ENCODE measurements around the gene SSTR3.
"Not testable (repeated sequence)": the region's sequence is repeated elsewhere in the genome, so short reads cannot be mapped to it uniquely, and the experiment has no call there.

Gene SSTR3

DNA sequence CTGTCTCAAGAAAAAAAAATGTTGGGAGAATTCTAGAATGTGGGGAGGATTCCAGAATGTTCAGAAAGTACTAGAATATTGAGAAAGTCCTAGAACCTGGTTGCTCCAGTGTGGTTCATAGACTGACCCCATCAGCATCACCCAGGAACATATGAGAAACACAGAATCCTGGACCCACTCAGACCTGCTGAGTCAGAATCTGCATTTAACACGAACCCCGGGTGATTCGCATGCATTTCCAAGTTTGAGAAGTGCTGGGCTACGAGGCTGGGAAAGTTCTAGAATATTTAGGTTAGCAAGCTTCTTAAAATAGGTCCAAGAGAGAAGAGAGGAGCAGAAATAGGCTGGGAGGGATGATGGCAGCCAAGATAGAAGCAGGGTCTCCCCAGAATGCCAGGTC, 30.6 kb downstream of the SSTR3 start:
- no peak for DNase-seq (ENCODE audit: low spot score)

DNA sequence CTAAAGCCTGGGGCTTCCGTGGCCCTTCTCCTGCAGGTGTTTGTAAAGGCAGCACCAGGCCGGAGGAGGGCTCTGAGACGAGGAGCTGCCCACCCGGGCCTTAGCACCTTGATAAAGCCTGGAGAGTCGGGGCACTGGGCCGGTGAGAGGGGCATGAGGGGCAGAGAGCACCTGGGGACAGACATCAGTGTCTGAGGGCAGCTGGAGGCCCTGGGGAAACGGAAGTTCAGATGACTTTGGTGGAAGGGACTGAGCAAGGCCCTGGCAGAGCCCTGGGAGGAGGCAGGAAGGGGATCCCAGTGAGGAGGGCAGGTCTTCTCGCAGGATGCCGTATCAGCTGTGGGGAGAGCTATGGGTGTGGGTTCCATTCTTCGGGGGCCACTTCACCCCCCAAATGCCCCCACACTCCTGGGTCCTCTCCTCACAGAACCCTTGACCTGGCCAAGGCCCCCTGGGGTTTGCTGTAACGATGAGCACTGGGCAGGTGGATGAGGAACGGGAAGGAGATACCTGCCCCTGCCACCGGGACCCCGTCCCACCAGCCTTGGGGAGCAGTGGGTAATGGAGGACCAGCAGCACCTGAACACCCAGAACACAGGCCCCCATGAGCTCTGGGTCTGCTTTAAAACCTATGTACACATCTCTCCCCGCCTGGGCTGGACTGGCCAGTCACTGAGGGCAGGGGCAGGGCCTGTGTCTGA, 31.6 kb downstream of the SSTR3 start:
- no peak for DNase-seq (ENCODE audit: low spot score)

DNA sequence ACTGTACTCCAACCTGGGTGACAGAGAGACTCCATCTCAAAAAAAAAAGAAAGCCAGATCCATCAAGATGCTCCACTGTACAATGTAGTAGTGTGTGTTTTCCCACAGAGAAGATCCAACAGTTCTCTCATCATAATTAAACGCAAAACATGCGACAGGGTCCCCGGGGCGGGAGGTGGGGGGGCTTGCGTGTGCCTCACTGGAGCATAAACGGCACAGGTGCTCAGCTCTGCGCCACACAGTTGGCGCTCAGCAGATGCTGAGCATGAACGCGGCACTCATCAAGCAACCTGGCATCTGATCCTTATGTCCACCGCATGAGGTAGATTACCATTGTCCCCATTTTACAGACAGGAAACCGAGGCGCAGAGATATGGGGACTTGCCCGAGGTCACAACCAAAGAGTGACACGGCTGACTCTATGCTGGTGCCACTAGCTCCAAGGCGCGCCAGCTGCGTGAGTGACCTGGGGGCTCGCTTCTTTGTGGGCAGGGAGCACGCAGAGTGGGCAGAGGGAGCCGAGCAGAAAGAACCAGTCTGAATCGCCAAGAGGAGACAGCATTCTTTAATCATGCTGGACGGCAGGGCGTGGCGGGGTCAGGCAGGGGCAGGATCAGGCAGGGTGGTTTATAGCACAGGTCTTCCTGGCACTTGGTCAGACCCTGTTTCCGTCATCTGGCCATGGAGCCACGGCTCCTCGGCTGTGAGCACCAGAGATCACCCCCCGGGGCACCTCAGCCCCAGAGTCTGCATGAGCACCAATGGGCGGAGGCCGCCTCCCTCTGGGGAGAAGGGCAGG, 32.5 kb downstream of the SSTR3 start:
- DNase-seq (ENCODE audit: low spot score) = no peak

DNA sequence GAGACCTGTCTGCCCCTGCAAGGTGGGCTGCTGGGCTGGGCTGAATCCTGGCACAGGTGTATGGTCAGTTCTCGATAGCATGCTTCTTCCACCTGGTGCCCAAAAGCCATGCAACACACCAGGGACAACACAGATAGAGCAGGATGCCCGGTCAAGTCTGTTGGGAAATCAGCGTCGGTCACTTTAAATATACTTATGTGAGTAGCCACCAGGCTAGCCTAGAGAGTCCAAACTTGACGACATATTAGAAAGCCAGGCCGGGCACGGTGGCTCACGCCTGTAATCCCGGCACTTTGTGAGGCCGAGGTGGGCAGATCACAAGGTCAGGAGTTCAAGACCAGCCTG, 33.2 kb downstream of the SSTR3 start:
- DNase-seq (ENCODE audit: low spot score) = no peak

DNA sequence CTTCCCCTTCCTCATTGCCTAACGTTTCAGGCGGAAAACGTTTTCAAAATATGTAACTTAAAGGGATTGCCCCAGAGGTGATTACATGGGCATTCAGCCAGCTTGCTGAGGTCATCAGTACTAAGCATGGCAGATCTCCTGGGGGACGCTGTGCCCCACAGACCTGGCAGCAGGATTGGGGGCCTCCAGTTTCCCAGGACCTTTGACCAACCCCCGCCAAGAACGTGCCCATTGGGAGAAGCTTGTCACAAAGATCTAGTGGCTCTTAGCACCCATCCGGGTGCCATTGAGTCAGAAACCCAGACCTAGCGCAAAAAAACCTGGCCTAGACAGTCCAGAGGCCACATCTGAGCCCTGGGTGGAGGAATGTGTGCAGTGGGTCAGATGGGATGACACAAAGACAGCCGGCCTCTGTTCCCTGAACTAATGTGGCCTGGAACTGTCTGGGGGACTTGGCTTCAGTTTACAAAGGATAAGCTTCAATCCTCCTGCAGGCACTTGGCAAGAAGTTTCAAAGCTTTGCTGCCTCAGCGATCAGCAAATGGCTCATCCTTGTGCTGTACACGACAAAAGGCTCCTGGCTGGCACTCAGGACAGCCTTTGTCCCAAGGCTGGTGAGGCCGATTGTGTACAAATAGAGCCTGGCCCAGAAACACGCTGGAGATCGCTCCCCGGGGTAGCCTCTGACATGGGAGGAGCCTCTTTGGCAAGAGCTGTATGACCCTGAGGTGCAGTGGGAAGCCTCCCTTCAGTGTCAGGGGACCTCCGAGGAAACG, 33.7 kb downstream of the SSTR3 start:
- peak; percentile 41 for DNase-seq (ENCODE audit: low spot score)

DNA sequence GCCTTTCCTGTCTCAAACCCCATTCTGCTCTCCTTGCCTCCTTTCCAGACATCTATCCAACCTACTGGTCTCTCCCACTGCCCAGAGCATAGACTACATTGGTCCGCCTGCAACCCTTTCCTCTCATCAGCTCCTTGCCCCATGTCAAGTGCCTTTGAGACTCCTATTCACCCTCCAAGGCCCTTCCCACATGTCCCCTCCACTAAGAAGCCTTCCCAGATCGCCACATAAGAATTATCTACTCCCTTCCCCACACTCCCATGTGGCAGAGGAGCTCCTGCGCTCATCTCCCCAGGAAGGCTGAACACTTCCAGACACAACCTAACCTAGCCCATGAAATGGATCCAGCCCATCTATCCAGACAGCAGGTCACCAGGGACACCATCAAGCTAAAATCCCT, 34.5 kb downstream of the SSTR3 start:
- DNase-seq (ENCODE audit: low spot score) = no peak

DNA sequence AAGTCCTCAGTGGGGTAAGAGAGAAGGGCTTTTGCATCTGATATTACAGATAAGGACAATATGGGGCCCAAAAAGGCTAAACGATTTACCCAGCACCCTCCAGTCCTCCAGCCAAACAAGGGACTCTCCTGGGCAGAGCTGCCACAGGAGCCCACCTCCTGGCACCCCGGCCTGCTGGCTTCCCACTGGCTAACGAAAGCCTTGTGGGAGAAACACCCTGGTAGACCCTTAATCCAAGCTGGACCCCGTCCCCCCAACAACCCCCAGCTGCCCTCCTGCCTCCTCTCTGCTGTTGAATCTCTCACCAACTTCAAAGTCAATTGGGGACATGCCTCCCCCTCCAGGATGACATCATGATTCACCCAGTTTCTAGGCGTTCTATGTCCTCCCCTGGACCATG, 35.1 kb downstream of the SSTR3 start:
- DNase-seq (ENCODE audit: low spot score) = no peak

DNA sequence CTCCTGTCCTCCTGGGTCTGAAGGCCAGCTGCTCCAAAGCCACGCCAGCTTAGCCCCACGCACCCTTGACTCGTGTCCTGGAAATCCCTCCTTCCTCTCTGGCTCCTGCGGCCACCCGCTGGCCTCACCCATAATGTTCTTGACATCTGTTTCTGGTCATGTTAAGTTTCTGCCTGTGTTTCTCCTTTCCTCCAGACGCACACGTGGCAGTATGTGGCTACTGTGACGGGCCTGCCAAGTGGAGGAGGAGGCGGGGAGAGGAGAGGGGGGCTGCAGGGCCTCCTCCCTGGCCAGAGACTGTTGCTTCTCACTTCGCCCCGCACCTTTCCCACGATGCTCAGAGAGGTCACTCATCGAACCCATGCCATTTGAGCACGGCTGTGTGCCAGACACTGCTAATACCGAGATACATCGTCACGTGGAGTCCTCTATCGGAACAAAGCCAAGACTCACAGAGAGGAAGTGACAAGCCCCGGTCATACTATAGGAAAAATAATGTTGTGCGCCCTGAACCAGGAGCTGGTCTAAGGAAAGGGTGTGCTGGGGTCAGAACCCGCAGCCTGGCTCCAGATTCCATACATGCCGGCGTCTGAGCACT, 35.7 kb downstream of the SSTR3 start:
- DNase-seq (ENCODE audit: low spot score) = no peak

DNA sequence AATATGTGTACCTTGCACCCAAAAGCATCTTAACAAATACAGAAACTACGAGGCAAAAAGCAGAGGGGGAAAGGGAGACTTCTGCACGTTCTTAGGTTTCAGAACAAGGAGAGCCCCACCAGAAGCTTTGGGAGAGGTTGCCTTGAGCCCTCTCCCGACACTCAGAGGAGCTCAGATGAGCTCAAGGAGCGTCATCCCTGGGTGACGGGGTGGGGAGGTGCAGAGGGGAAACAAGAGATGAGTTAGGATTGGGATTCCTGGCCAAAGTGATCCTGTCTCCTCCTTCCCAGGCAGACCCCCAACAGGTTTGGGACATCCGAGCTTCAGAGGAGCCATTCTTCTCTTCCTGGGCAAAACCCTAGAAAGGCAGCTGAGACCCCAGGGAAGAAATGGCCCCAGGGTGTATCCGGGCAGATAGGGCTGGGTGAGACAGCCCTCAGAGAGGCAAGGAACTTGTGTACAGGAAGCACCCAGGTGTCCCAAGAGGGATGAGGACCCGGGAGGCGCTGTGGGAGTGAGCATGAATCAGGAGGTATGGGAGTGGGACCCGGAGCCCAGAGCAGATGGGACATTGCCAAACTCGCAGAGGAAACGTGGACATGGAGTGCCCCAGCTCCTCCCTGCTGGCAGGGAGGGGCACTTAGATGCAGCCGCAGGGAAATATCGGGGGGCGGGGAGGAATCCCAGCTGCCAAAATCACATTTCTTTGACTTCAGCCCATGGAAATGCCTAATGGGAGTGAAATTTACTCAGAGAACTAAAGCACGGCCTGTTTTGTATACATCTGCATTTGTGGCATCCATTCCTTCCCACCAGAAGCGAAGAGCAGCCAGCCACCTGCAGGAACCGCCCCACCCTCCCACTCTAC, 36.6 kb downstream of the SSTR3 start:
- no peak for DNase-seq (ENCODE audit: low spot score)

DNA sequence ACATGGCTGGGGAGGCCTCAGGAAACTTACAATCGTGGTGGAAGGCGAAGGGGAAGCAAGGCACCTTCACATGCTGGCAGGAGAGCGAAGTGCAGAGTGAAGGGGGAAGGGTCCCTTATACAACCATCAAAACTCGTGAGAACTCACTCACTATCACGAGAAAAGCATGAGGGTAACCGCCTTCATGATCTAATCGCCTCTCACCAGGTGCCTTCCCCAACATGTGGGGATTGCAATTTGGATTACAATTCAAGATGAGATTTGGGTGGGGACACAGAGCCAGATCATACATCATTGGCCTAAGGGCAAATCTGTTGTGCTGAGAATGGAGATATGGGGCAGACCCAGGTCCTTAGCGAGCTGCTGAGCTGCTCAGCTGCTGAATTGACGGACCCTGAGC, 37.3 kb downstream of the SSTR3 start:
- no peak for DNase-seq (ENCODE audit: low spot score)

DNA sequence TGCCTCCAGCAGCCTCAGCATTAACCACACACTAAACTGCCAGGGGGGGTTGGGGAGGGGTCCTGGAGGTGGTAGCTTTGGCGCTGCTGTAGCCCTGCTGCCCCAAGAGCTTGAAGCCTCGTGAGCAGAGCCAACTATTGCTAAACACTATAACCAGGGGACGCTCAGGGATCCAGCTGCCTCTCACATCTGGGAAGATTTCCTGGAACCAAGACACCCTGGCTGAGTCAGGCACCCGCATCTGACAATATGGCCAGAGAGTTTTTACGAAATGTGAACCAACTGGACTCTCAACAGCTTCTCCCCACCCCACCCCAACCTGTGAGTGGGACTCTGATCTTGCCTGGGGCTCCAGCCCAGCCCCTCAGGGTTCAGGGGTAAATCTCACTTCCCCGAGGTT, 38.6 kb downstream of the SSTR3 start:
- DNase-seq (ENCODE audit: low spot score) = no peak

DNA sequence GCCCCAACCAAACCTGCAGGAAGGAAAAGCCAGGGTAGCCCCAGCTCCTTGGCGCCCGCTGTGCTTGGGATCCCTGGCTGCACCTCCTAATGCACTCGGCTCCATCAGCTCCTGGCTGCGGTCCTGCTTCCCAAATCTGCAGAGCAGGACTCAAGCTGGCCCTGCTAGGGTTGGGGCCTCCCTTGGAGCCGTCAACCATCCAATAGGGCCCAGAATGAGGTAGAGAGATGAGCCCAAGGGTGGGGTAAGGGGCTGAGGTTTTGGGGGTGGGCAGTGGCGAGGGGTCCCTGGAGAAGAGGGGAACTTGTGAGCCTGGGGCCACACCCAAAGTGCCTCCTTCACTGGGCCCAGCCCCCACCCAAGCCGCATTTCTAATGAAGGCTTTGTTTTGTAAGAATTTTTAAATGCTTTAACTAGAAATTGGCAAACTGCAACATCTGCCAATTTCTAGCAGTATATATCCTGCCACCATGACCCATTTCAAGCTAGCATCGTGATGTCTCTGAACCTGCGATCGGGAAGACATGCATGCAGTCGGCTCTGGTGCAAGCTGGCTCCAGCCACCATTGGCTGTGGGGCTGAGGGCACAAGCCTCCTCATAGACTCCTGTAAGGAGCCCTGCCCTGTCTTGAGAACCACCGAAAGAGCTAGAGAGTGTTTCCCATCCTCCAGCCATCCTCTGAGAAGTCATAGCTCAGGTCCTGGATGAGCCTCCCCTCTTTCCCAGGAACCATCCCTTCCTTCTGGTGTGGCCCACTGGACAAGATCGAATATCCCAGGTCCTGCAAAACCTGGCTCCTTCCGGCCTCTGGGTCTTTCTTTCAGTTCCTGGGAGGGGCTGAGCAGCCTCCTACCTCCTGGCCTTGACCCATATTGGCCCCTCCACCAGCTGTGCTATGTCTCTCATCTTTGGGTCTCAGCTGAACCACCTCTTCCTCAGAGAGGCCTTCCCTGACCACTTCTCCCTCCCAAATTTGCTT, 39.7 kb downstream of the SSTR3 start:
- no peak for DNase-seq (ENCODE audit: low spot score)

DNA sequence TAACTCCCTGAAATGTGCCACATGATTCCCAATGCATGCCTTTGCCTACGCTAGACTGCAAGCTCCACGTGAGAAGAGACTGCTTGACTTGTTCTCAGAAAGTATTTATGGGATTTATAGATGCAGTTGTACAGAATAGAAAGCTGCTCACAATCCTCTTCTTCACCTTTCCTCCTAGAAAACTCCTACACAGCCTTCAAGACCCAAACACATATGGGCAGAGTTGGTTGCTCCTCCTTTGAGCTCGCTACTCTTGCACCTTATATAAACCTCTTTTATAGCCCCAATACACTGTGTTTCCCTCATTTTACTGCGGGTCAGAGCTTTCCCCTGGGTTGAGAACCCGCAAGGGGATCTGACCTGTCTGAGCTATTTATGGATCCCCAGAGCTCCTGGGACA, 40.6 kb downstream of the SSTR3 start:
- DNase-seq (ENCODE audit: low spot score) = no peak

DNA sequence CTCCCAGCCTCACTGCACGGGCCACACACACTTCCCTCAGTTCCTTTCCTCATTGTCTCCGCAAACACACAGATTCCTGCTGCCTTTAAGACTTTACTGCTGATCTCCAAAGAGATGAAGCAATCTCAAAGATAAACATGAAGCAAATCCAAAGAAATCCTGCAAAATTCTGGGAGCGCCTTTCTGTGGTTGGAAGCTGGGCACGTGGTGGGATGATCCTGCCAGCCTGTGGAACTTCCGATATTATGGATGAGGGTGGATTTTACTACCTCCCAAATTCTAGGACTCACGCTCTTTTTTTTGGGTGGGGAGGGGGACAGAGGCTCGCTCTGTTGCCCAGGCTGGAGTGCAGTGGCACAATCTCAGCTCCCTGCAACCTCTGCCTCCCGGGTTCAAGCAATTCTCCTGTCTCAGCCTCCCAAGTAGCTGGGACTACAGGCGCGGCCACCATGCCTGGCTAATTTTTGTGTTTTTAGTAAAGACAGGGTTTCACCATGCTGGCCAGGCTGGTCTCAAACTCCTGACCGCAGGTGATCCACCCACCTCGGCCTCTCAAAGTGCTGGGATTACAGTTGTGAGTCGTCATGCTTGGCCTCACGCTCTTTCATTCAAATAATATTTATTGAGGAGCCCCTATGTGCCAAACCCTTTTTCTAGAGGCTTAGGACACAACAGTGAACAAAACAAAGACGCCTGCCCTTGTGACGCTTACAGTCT, 41.4 kb downstream of the SSTR3 start:
- not testable (repeated sequence) for DNase-seq (ENCODE audit: low spot score)

DNA sequence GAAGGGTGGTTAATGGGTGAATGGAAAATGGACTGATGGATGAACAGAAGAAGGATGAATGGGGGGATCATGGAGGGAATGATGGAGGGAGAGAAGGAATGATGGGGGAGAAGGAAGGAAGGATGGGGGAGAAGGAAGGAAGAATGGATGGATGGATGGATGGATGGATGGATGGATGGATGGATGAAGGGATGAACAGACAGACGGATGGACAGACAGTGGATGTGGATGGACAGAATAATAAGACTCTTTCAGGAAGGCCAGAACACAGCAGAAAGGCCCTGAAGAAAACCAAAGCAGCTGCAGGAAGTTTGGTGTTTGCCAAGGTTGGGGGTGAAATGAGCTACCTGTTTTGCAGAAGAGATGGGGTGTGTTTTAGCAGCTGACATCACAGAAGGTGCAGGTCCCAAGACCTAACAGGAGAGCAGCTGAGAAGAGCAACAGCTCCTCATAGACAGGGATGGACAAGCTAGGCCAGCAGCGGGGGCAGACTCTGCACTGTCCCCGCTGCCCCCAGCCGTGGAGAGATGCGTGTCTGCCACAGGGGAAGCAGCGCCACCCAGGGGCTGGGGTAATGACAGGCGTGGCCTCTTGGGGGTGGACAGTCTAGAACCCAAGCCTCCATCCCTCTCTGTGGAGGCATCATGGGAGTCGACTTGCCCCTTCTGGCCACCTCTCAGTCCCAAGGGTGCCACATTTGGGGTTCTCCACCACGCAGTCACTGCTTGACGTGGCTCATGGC, 42.2 kb downstream of the SSTR3 start:
- DNase-seq (ENCODE audit: low spot score) = no peak

DNA sequence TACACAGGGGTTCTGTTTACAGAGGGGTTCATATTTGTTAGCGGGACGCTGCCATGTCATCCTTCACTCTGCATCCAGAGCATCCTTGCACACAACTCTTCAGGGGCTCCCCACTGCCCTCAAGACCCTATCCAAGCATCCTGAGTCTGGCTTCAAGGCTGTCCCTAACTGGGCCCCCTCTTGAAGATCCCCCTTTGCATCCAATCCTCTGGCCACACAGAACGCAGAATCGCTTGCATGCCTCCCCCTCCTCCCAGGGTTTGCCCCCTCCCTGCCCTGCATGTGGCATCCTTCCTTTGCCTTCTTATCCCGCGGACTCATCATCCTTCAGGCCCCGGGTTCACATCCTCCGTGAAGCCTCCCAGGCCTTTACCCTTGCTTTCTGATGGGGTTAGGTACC, 42.9 kb downstream of the SSTR3 start:
- no peak for DNase-seq (ENCODE audit: low spot score)

DNA sequence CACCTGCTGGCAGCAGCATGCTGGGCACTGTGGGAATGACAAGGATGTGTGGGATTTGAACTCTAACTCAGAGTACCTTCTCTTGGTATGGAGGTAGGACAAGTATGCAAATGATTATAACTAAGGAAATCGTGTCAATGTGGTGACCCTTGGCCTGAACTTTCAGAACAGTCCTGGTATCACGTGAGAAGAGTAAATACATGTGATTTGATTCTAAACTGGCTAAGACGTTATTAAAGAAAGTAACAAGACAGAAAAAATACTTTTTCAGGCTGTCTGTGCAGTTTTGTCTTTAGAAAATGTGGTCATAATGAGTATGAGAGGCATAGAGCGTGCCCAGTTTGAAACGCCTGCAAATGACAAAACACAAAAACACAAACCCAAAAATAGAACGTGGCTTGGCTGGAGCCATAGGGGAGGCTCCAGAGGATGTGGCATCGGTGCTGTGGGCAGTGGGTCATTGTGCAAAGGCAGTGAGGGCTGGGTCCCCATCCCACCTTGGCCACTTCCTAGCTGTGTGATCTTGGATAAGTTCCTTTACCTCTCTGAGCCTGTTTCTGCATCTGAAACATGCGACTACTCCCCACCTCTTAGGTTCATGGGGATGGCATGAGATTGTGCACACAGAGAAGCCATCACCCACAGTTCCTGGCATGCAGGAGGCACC, 44.2 kb downstream of the SSTR3 start:
- no peak for DNase-seq (ENCODE audit: low spot score)

DNA sequence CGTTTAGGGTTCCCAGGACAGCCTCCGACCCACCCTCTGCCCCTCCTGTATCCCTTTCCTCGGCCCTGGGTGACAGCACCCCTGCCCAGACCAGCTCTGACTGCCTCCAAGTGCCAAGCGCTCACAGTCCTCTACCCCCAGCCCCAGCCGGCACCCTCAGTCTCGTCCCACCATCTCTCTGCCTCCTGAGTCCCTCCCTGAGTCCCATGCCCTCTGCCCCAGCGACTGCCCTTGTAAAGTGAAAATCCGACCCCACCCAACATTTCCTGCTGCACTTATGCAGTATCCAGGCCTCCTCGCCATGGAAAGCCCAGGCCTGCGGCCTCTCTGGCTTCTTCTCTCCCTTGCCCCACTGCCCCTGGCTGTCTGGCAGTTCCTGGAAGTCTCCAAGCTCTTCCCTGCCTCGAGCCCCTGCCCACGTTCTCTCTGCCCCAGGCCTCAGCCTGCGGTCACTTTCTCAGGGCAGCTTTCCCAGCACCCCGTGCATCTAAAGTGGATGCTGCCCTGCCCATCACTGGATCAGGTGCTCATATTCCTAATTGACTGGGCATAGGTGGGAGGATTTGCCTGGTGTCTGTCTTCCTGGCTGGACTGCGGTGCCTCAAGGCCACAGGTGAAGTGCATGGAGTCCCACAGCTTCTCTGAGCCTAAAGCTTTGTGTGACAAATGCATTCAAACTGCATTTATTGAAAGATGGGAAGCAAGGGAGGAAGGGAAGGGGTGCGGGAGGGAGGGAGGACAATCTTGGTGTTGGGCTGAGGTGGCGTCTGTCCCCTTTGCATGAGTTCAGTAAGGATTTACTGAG, 44.9 kb downstream of the SSTR3 start:
- no peak for DNase-seq (ENCODE audit: low spot score)
